Colonic mucosa (tissue), 4 donors: ENCODE results near the gene CUL9. TPM values are rescaled to one million over a fixed set of nuclear protein-coding genes. Genes with fewer than 3 reads are reported as not detected.
"Not testable (repeated sequence)": the region's sequence is repeated elsewhere in the genome, so short reads cannot be mapped to it uniquely, and the experiment has no call there.

ENCODE experiments used
- DNase-seq: peaks from one replicate; pipeline ENCODE4 v3.0.0-alpha.2; 2020
- H3K27ac ChIP-seq: fragments of 200-600 bp; one replicate; pipeline ENCODE4 v1.8.0; 2021
- H3K27me3 ChIP-seq: fragments of 200-600 bp; one replicate; pipeline ENCODE4 v1.8.0; 2021
- H3K36me3 ChIP-seq: fragments of 200-600 bp; one replicate; pipeline ENCODE4 v1.8.0; 2021
- H3K4me1 ChIP-seq: fragments of 200-600 bp; one replicate; pipeline ENCODE4 v1.8.0; 2021; ENCODE audit warnings: mild to moderate bottlenecking
- H3K4me3 ChIP-seq: fragments of 200-600 bp; one replicate; pipeline ENCODE4 v1.8.0; 2021
- H3K9ac ChIP-seq, 2 donors: one replicate each; pipeline ENCODE4 v1.7.0; 2013; ENCODE audit warnings: control low read depth in 2 of 2, low read depth in 2 of 2, low read length in 2 of 2
- H3K9me3 ChIP-seq: fragments of 200-600 bp; one replicate; pipeline ENCODE4 v1.8.0; 2021
- CTCF ChIP-seq: fragments of 200-600 bp; IDR thresholded peaks from one replicate; pipeline ENCODE4 v1.8.0; 2022; ENCODE audit warnings: antibody characterized with exemption, mild to moderate bottlenecking
- intact Hi-C: fragments of 100-400 bp; cut with DNase I; formaldehyde crosslinking; loops from one replicate; pipeline ENCODE4 v1.14.1; 2022
- total RNA-seq, 2 donors: library from RNA; stranded (reverse); fragmentation: NEBNext Ultra II Directional in 1 of 2; extraction: Animal tissue kit (Norgen Biotek cat#: 25700) in 1 of 2; gene quantifications; one replicate each; pipeline ENCODE4 v1.2.1, GENCODE V29; 2021
- donor health status: healthy.
- donor health status: DM: no; HTN: no; CAD: no.
- donor health status: DM: no; HTN: no; CAD: no.

CUL9 gene
- total RNA-seq, result 10 to 100 TPM; 23.4 to 36.9 TPM

- Histone ChIP-seq H3K36me3 (peaks cover 13% of the 10 kb centered on the region), H3K27ac (peak within 1 kb of the TSS; percentile 31), H3K4me1 (no peaks in the 10 kb centered on the region), H3K9me3 (no peaks in the 10 kb centered on the region), H3K9ac (peak within 1 kb of the TSS; percentile 79 to 84), H3K4me3 (peak within 1 kb of the TSS; percentile 57), H3K27me3 (no peaks in the 10 kb centered on the region)
- TF ChIP-seq CTCF, result no peak
- intact Hi-C loops, result no loop called here
- peak; percentile 87 for DNase-seq
Measured at GRCh38 chr6:43181942-43182860, at the start of gene CUL9. TSS of gene CUL9 (plus strand) at chr6:43182196. CDS start at chr6:43184311, 2,115 bp downstream.

GRCh38 chr6:43138267-43138666 lies 43.7 kb upstream of the CUL9 start:
- intact Hi-C loops, result no loop called here
- TF ChIP-seq CTCF, result no peak
- H3K27ac ChIP-seq, result no peak overlapping the region

GRCh38 chr6:43139973-43140372 lies 42.0 kb upstream of the CUL9 start:
- H3K27ac ChIP-seq, H3K27me3 ChIP-seq, H3K9ac ChIP-seq, H3K4me3 ChIP-seq, H3K4me1 ChIP-seq, H3K9me3 ChIP-seq, DNase-seq, H3K36me3 ChIP-seq: not testable (repeated sequence)
- intact Hi-C loops, result loop anchor here (5.0 kb wide), 1 partner anchor 238 kb away; no protein-coding TSS in a partner anchor

More at GRCh38 chr6:43138267-43138666, 43.7 kb upstream of the CUL9 start:
- Histone ChIP-seq H3K9ac (no peak overlapping the region), H3K4me1 (no peaks in the 10 kb centered on the region), H3K27me3 (no peaks in the 10 kb centered on the region), H3K4me3 (no peak overlapping the region), H3K36me3 (no peaks in the 10 kb centered on the region), H3K9me3 (no peaks in the 10 kb centered on the region)
- no peak for DNase-seq

- Histone ChIP-seq H3K27ac (no peak overlapping the region), H3K9ac (no peak overlapping the region), H3K4me3 (no peak overlapping the region), H3K27me3 (no peaks in the 10 kb centered on the region), H3K36me3 (no peaks in the 10 kb centered on the region), H3K9me3 (no peaks in the 10 kb centered on the region), H3K4me1 (no peaks in the 10 kb centered on the region)
- no peak for TF ChIP-seq CTCF
- no peak for DNase-seq
- intact Hi-C loops, result loop anchor here (5.0 kb wide), 1 partner anchor 239 kb away; no protein-coding TSS in a partner anchor
Measured at GRCh38 chr6:43141644-43142043, 40.4 kb upstream of the CUL9 start.

GRCh38 chr6:43142101-43142500 lies 39.9 kb upstream of the CUL9 start:
- H3K4me1 ChIP-seq, result no peaks in the 10 kb centered on the region
- H3K9me3 ChIP-seq, result no peaks in the 10 kb centered on the region
- no peak for DNase-seq

More at GRCh38 chr6:43142101-43142500, 39.9 kb upstream of the CUL9 start:
- Histone ChIP-seq H3K27me3 (no peaks in the 10 kb centered on the region), H3K9ac (no peak overlapping the region), H3K27ac (no peak overlapping the region), H3K36me3 (no peaks in the 10 kb centered on the region), H3K4me3 (no peak overlapping the region)
- intact Hi-C loops, result loop anchor here (5.0 kb wide), 1 partner anchor 240 kb away; no protein-coding TSS in a partner anchor
- no peak for TF ChIP-seq CTCF
